GM18909 (cell line): ENCODE results near the gene NANOS1.
"Not testable (repeated sequence)": the region's sequence is repeated elsewhere in the genome, so short reads cannot be mapped to it uniquely, and the experiment has no call there.

Source experiments
- ATAC-seq: cut with Tn5 transposase; IDR thresholded peaks from one replicate; pipeline ENCODE4 v1.9.1; 2021; ENCODE audit warnings: mild to moderate bottlenecking; ENCODE audit not compliant: unreplicated experiment, poor library complexity

Gene NANOS1

GRCh38 chr10:119006451-119007210 lies 22.9 kb upstream of the NANOS1 start:
- ATAC-seq: no peak

GRCh38 chr10:119007211-119007574 lies 22.3 kb upstream of the NANOS1 start:
- ATAC-seq: no peak

GRCh38 chr10:119020627-119020946 lies 8.9 kb upstream of the NANOS1 start:
- no peak for ATAC-seq

DNA sequence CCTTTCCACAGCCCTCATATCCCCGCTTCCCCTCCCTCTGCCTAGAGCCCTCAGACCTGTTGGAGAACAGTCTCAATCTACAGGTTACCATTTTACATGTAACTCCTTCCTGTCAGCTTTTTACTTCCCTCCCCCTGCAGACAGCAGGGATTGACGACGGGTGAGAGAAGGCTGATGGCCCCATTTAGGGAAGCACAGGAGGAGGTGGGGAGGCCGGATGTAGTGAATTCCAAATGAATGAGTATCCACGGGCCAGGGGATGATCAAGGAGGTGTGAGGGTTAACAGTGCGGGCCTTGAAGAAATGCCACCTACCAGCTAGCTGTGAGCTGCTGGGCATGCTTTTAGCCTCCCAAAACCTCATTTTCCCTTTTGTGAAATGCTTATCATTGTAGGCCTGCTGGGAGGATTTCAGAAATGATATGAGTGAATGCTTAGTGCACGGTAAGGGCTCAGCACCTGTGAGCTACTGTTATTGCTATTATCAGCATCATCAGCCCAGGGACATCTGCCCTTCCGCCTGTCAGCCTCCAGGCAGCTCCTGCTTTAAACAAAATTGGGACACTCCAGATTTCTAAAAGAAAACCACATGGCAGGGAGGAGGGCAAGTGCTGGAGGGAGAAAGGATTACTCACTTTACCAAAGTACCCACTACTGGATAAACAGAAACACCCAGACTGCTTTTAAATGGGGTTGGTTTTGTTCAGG lies 6.5 kb upstream of the NANOS1 start:
- ATAC-seq: no peak

GRCh38 chr10:119023553-119023868 lies 6.0 kb upstream of the NANOS1 start:
- no peak for ATAC-seq

- ATAC-seq: no peak
Observed at GRCh38 chr10:119024882-119025281, 4.6 kb upstream of the NANOS1 start.

DNA sequence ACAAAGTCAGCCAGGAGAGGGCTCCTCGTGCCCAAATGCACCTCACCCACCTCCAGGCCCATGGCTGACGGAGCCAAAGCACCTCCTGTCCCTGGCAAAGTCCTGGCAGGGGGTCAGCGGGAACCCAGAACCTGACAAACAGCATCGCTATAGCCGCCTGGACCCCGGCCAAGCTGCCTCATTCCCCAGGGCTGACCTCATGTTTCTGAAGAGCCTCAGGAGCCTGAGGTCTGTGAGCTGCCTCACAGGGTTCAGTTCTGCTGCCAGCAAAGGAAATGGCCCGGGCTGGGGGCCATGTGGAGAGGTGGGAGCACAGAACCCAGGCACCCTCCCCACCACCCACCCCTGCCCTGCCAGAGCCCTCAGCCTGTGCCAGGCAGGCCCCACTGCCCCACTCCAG lies 4.2 kb upstream of the NANOS1 start:
- no peak for ATAC-seq

DNA sequence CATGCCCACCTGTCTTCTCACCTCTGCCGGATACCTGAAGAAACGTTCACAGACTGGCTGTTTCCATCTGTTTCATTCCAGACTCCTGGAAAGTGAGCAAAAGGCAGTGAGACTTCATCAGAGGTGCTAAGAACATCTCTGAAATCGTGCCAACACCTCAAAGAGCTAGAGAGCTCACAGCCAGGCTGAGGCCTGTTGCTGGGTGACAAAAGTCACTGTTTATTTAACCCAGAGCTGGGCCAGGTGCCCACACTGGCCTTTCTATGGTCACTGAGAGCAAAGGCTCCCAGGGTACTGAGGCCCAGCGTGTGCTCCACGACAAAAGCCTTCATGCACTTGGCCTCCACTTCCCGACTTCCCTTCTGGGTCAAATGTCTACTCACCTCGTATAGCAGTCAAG lies 3.7 kb upstream of the NANOS1 start:
- ATAC-seq: no peak

DNA sequence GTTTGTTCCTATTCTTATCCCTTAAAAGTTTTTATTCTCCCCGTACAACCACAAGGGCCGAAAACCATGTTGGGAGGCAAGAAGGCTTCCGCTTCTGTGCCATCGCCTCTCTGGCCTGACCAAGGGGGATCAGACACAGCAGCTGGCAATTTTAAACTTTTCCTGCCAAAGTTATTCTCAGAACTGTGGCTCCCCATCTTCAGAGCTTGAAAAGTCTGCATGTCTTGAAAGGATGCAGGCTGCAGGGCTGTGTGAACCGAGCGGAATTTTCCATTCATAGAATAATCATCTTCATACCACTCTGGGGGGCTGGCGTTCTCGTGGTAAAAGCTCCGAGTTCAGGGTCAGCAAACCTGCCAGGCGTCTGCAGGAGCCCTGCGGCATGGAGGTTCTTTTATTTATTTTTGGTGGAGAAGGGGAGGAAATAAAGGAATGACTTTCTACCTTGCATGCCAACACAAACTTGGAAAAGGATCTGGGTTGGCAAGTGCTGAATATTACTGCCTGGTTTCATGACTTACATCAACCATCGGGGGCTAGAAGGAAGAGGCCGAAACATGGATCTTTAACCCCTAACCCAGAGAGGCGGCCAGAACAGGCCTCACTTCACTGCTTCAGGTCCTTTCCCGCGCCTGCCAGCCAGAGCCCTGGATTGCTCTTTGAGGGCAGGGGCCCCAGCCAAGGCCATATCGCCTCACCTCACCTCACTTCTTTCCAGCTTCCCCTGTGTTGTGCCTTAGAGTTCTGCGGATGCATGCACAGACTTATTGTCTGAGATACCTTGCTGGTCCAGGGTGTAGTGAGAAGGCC lies 3.0 kb upstream of the NANOS1 start:
- ATAC-seq: no peak

GRCh38 chr10:119028445-119028899 lies 1.0 kb upstream of the NANOS1 start:
- not testable (repeated sequence) for ATAC-seq

GRCh38 chr10:119028900-119029612 lies 458 bp upstream of the NANOS1 start:
- ATAC-seq: peak; percentile 66

DNA sequence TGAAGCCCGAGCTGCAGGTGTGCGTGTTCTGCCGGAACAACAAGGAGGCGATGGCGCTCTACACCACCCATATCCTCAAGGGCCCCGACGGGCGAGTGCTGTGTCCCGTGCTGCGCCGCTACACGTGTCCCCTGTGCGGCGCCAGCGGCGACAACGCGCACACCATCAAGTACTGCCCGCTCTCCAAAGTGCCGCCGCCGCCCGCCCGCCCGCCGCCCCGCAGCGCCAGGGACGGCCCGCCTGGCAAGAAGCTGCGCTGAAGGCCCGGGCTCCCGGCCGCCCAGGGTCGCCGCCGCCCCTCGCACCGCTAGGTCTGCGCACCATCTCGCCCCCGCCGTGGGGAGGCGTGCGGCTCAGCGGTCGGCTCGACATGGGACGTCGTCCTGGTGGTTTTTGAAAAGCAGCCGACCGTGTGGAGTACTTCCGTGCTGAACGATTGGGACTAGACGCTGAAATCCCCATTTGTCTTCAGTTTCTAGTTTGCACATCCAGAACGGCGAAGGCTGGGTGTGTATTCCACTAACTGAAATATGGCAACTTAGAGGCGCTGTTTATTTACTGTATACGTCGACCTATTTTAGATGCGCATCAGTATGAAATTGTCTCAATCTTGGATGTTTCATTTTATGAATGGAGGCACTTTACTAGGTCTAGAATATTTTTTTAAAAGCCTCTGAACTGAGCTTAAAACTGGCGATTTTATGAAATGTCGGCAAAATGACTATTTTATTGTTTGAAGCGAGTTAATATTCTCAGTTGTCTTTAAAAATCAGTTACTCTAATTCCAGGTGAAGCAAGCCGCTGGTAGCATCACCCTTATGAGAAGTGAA lies 1.1 kb downstream of the NANOS1 start:
- peak; percentile 52 for ATAC-seq

GRCh38 chr10:119031496-119032059 lies 2.1 kb downstream of the NANOS1 start:
- no peak for ATAC-seq

DNA sequence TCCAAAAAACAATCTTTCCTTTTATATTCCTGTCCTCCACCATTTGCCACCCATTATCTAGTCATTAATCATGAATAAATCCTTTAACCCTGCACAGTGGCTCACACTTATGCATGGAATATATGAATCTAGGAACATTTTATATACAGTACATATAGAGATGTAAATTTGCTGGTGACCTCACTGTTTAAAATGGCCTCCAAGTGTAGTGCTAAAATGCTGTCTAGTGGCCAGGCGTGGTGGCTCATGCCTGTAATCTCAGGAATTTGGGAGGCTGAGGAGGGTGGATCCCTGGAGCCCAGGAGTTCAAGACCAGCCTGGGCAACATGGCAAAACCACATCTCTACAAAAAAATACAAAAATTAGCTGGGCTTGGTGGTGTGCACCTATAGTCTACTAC lies 9.6 kb downstream of the NANOS1 start:
- no peak for ATAC-seq

DNA sequence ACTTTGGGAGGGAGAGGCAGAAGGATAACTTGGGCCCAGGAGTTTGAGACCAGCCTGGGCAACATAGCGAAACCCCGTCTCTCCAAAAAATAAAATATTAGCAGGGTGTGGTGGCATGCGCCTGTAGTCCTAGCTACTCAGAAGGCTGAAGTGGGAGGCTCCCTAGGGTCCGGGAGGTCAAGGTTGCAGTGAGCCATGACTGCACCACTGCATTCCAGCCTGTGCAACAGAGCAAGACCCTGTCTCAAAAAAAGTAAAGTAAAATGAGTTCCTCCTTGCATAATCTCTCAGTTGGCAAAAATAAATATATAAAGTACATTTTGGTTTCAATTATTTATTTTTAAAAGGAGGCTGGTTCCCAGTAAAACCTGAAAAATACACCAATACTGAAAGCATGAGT lies 11.8 kb downstream of the NANOS1 start:
- ATAC-seq: no peak

DNA sequence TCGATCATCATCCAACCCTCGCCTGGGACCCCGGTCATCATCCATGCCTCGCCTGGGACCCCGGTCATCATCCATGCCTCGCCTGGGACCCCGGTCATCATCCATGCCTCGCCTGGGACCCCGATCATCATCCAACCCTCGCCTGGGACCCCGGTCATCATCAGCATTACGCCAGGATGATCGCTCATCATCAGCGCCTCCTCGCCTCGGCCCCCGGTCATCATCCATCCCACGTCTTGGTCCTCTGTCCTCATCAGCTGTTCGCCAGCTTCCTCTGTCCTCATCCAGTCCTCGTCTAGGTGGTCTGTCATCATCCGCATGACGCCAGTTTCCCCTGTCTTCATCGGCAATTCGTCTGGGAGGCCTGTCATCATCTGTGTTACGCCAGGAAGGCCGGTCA lies 12.7 kb downstream of the NANOS1 start:
- ATAC-seq: no peak

GRCh38 chr10:119045561-119045960 lies 16.0 kb downstream of the NANOS1 start:
- ATAC-seq: no peak

GRCh38 chr10:119049361-119049760 lies 19.8 kb downstream of the NANOS1 start:
- no peak for ATAC-seq

- ATAC-seq: no peak
Observed at GRCh38 chr10:119049777-119050176, 20.3 kb downstream of the NANOS1 start.

DNA sequence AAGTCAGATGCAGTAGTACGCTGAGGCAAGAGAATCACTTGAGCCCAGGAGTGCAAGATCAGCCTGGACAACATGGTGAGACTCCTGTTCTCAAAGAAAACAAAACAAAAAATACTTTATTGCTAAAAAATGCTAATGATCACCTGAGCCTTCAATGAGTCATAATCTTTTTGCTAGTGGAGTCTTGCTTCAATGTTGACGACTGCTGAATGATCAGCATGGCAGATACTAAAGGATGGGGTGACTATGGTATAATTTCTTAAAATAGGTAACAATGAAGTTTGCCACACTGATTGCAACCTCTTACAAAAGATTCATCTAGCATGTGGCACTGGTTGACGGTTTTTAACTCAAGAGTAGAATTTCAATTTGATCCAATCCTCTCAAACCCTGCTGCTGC lies 22.3 kb downstream of the NANOS1 start:
- no peak for ATAC-seq
